Keratinocyte (primary cell): Measurements from ENCODE around the gene KLHDC7A. TPM values are rescaled to one million over a fixed set of nuclear protein-coding genes. Genes with fewer than 3 reads are reported as not detected.

Experiments
- DNase-seq: peaks from one replicate; pipeline ENCODE4 v3.0.0-alpha.2; 2011; ENCODE audit warnings: low read depth, missing footprints, low spot score
- FAIRE-seq: peaks from 2 replicates; lab custom pipeline; 2011; peaks lifted over from hg19 to GRCh38; lab: Jason Lieb, UNC
- H2AFZ ChIP-seq: 2 replicates; pipeline ENCODE4 v1.6.0; 2012; ENCODE audit warnings: low read length, control low read depth, inconsistent platforms; ENCODE audit not compliant: control insufficient read depth
- H3K27ac ChIP-seq: 2 replicates; pipeline ENCODE4 v1.5.1; 2011; ENCODE audit warnings: low read length; ENCODE audit not compliant: control insufficient read depth, insufficient read depth
- H3K27me3 ChIP-seq: 3 replicates; pipeline ENCODE4 v1.6.0; 2011; ENCODE audit warnings: low read length; ENCODE audit not compliant: control insufficient read depth, insufficient read depth; ENCODE audit errors: extremely low read depth
- H3K36me3 ChIP-seq, 2 experiments: 2 replicates in 1 of 2; 3 replicates in 1 of 2; pipeline ENCODE4 v1.5.1; 2011; ENCODE audit warnings: low read length in 2 of 2, mild to moderate bottlenecking in 1 of 2; ENCODE audit not compliant: control insufficient read depth in 2 of 2, insufficient read depth in 2 of 2; ENCODE audit errors: extremely low read depth in 1 of 2
- H3K4me1 ChIP-seq: 3 replicates; pipeline ENCODE4 v1.5.1; 2011; ENCODE audit warnings: low read length; ENCODE audit not compliant: control insufficient read depth, insufficient read depth; ENCODE audit errors: extremely low read depth
- H3K4me2 ChIP-seq: 3 replicates; pipeline ENCODE4 v1.6.0; 2011; ENCODE audit warnings: low read depth, low read length; ENCODE audit not compliant: control insufficient read depth, insufficient read depth; ENCODE audit errors: extremely low read depth
- H3K4me3 ChIP-seq, 3 experiments: fragments of 200-600 bp in 1 of 3; sonication (generic) in 1 of 3; 2 replicates in 2 of 3; 3 replicates in 1 of 3; pipeline ENCODE4 v1.5.1; 2011 to 2016; ENCODE audit warnings: low read length in 3 of 3, mild to moderate bottlenecking in 3 of 3, control low read depth in 2 of 3, inconsistent platforms in 1 of 3, low read depth in 1 of 3, mixed read lengths in 1 of 3, mixed run types in 1 of 3, moderate library complexity in 1 of 3; ENCODE audit not compliant: control insufficient read depth in 2 of 3, insufficient read depth in 2 of 3; ENCODE audit errors: extremely low read depth in 1 of 3
- H3K79me2 ChIP-seq: 2 replicates; pipeline ENCODE4 v1.6.0; 2012; ENCODE audit warnings: low read length; ENCODE audit not compliant: control insufficient read depth, insufficient read depth
- H3K9ac ChIP-seq: 3 replicates; pipeline ENCODE4 v1.6.0; 2011; ENCODE audit warnings: low read length; ENCODE audit not compliant: control insufficient read depth, insufficient read depth; ENCODE audit errors: extremely low read depth
- H3K9me1 ChIP-seq: 3 replicates; pipeline ENCODE4 v1.6.0; 2011; ENCODE audit warnings: low read length; ENCODE audit not compliant: control insufficient read depth, insufficient read depth; ENCODE audit errors: extremely low read depth
- H3K9me3 ChIP-seq: 2 replicates; pipeline ENCODE4 v1.5.1; 2012; ENCODE audit warnings: low read depth, low read length; ENCODE audit not compliant: control insufficient read depth
- H4K20me1 ChIP-seq: 3 replicates; pipeline ENCODE4 v1.6.0; 2011; ENCODE audit warnings: low read length; ENCODE audit not compliant: control insufficient read depth, insufficient read depth; ENCODE audit errors: extremely low read depth
- CTCF ChIP-seq, 3 experiments: IDR thresholded peaks in 1 of 3; conservative IDR thresholded peaks in 1 of 3; optimal IDR thresholded peaks in 1 of 3; 2 replicates in 2 of 3; 3 replicates in 1 of 3; pipeline versions ENCODE3 to v1.5.1; 2011; ENCODE audit warnings: low read length in 3 of 3, mild to moderate bottlenecking in 3 of 3, moderate library complexity in 2 of 3, control low read depth in 1 of 3, inconsistent platforms in 1 of 3; ENCODE audit not compliant: insufficient read depth in 2 of 3; ENCODE audit errors: extremely low read depth in 1 of 3
- EZH2 ChIP-seq: IDR thresholded peaks from one replicate; pipeline ENCODE4 v1.6.1; 2012; ENCODE audit warnings: inconsistent platforms, mild to moderate bottlenecking, low read length, moderate library complexity
- dilution Hi-C: fragments of 300-500 bp; cut with MboI; formaldehyde crosslinking; loops from one replicate; pipeline ENCODE4 v1.7.0; 2020; ENCODE audit warnings: low sequenced_read_pairs; ENCODE audit not compliant: extremely low pct_ligation_motif_present
- polyA plus RNA-seq, 5 experiments: library from polyadenylated mRNA; depleted of rRNA in 3 of 5; stranded (reverse) in 3 of 5; stranded (forward) in 1 of 5; unstranded in 1 of 5; fragments of >200 nt; gene quantifications; 1 replicate in 1 of 5; 2 replicates in 3 of 5; 3 replicates in 1 of 5; pipeline versions ENCODE4 v1.2.1 to v1.2.3, GENCODE V29; 2011 to 2012; ENCODE audit warnings: missing spikeins in 2 of 5, low read depth in 1 of 5, low replicate concordance in 1 of 5

KLHDC7A gene
- polyA plus RNA-seq, 1 donor (not counting 4 experiments of a cell fraction or from before 2014, with no cell fraction given), result not detected

GRCh38 chr1:18482721-18483425 is 2.1 kb downstream of the KLHDC7A start:
- no peak overlapping the region for H3K4me3 ChIP-seq
- H3K27me3 ChIP-seq, result no peaks in the 10 kb centered on the region
- H3K9ac ChIP-seq, result no peak overlapping the region
- dilution Hi-C loops, result no loop called here
- FAIRE-seq, result no peak
- DNase-seq, result no peak
- H4K20me1 ChIP-seq, result no peaks in the 10 kb centered on the region
- H2AFZ ChIP-seq, result no peak overlapping the region
- H3K9me3 ChIP-seq, result no peaks in the 10 kb centered on the region
- no peaks in the 10 kb centered on the region for H3K4me1 ChIP-seq
- H3K27ac ChIP-seq, result no peak overlapping the region
- no peaks in the 10 kb centered on the region for H3K36me3 ChIP-seq
- TF ChIP-seq CTCF (optimal IDR thresholded peaks at IDR 0.05 in 1 of 3, IDR thresholded peaks at IDR 0.05 in 1 of 3, conservative IDR thresholded peaks at IDR 0.05 in 1 of 3; ENCODE audit: extremely low read depth in 1 of 3, insufficient read depth in 2 of 3, low read length in 3 of 3) (no peak), EZH2 (no peak)
- no peaks in the 10 kb centered on the region for H3K9me1 ChIP-seq
- H3K79me2 ChIP-seq, result no peaks in the 10 kb centered on the region
- no peak overlapping the region for H3K4me2 ChIP-seq

- TF ChIP-seq EZH2 (no peak), CTCF (optimal IDR thresholded peaks at IDR 0.05 in 1 of 3, IDR thresholded peaks at IDR 0.05 in 1 of 3, conservative IDR thresholded peaks at IDR 0.05 in 1 of 3; ENCODE audit: extremely low read depth in 1 of 3, insufficient read depth in 2 of 3, low read length in 3 of 3) (no peak)
- H3K36me3 ChIP-seq, result no peaks in the 10 kb centered on the region
- dilution Hi-C loops, result no loop called here
- H2AFZ ChIP-seq, result no peak overlapping the region
- no peaks in the 10 kb centered on the region for H3K79me2 ChIP-seq
- H3K4me3 ChIP-seq, result no peak overlapping the region
- no peak for DNase-seq
- no peaks in the 10 kb centered on the region for H3K4me1 ChIP-seq
- no peaks in the 10 kb centered on the region for H3K9me3 ChIP-seq
- H3K4me2 ChIP-seq, result no peak overlapping the region
- no peaks in the 10 kb centered on the region for H4K20me1 ChIP-seq
- H3K27ac ChIP-seq, result no peak overlapping the region
- H3K9ac ChIP-seq, result no peak overlapping the region
- no peaks in the 10 kb centered on the region for H3K9me1 ChIP-seq
- no peak for FAIRE-seq
- no peaks in the 10 kb centered on the region for H3K27me3 ChIP-seq
Measured at GRCh38 chr1:18484276-18484675, 3.5 kb downstream of the KLHDC7A start.
